Endothelial cell (in vitro differentiated cells): Measurements from ENCODE around the gene LRRC49. TPM values are rescaled to one million over a fixed set of nuclear protein-coding genes. Genes with fewer than 3 reads are reported as not detected.
"Not testable (repeated sequence)": the region's sequence is repeated elsewhere in the genome, so short reads cannot be mapped to it uniquely, and the experiment has no call there.

Experiments
- DNase-seq: peaks from one replicate; pipeline ENCODE4 v3.0.0; 2021; ENCODE audit warnings: low spot score
- H3K27ac Mint-ChIP-seq: one replicate; pipeline ENCODE4 v1.8.0; 2021; ENCODE audit warnings: mixed read lengths, inconsistent platforms; ENCODE audit not compliant: unreplicated experiment
- H3K27me3 Mint-ChIP-seq: one replicate; pipeline ENCODE4 v1.8.0; 2021; ENCODE audit warnings: mild to moderate bottlenecking, moderate library complexity, mixed read lengths, inconsistent platforms; ENCODE audit not compliant: unreplicated experiment
- H3K36me3 Mint-ChIP-seq: one replicate; pipeline ENCODE4 v1.8.0; 2021; ENCODE audit warnings: mild to moderate bottlenecking, low read depth, mixed read lengths, inconsistent platforms; ENCODE audit not compliant: unreplicated experiment
- H3K4me1 Mint-ChIP-seq: one replicate; pipeline ENCODE4 v1.8.0; 2021; ENCODE audit warnings: mild to moderate bottlenecking, mixed read lengths, inconsistent platforms; ENCODE audit not compliant: unreplicated experiment
- H3K4me3 Mint-ChIP-seq: one replicate; pipeline ENCODE4 v1.8.0; 2021; ENCODE audit warnings: mild to moderate bottlenecking, mixed read lengths, inconsistent platforms; ENCODE audit not compliant: unreplicated experiment
- H3K9me3 Mint-ChIP-seq: one replicate; pipeline ENCODE4 v1.8.0; 2021; ENCODE audit warnings: mixed read lengths, inconsistent platforms; ENCODE audit not compliant: unreplicated experiment
- total RNA-seq: library from RNA; stranded (reverse); fragmentation: NEBNext Ultra II Directional; extraction: Animal tissue kit (Norgen Biotek cat#: 25700); gene quantifications from one replicate; pipeline ENCODE4 v1.2.1, GENCODE V29; 2021; ENCODE audit not compliant: unreplicated experiment
- TF ChIP-seq, protein P1 (sequence below): fragments of 200-600 bp; sonication (generic); IDR thresholded peaks from one replicate; pipeline ENCODE4 v1.5.0; 2021; ENCODE audit warnings: antibody characterized with exemption; ENCODE audit not compliant: unreplicated experiment

The LRRC49 gene
- total RNA-seq, 1 donor from 2014 or later = 4.2 TPM

DNA sequence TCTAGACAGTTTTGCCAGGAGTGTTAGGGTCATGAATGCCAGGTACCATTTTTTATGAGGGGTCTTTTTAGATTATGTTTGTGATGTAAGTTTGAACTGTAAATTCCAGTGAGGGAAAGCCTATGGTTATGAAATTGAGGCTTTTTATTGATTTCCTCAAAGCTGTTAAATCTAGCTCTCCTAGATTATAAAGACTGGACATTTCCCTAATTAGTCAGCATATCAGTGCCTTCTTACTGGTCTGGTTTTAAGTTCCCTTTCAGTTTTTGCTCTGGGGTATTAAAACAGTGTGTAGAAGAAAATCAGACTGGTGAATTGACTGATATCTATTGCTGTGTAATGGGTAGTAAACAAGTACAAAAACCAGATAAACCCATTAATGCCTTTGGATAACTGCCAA, 39.2 kb downstream of the LRRC49 start:
- TF ChIP-seq, protein P1, sequence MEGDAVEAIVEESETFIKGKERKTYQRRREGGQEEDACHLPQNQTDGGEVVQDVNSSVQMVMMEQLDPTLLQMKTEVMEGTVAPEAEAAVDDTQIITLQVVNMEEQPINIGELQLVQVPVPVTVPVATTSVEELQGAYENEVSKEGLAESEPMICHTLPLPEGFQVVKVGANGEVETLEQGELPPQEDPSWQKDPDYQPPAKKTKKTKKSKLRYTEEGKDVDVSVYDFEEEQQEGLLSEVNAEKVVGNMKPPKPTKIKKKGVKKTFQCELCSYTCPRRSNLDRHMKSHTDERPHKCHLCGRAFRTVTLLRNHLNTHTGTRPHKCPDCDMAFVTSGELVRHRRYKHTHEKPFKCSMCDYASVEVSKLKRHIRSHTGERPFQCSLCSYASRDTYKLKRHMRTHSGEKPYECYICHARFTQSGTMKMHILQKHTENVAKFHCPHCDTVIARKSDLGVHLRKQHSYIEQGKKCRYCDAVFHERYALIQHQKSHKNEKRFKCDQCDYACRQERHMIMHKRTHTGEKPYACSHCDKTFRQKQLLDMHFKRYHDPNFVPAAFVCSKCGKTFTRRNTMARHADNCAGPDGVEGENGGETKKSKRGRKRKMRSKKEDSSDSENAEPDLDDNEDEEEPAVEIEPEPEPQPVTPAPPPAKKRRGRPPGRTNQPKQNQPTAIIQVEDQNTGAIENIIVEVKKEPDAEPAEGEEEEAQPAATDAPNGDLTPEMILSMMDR = no peak
- Mint-ChIP-seq H3K9me3 (no peaks in the 10 kb centered on the region), H3K27ac (no peak overlapping the region), H3K27me3 (peaks cover 1% of the 10 kb centered on the region), H3K4me3 (no peak overlapping the region), H3K4me1 (no peaks in the 10 kb centered on the region), H3K36me3 (no peaks in the 10 kb centered on the region)
- no peak for DNase-seq

DNA sequence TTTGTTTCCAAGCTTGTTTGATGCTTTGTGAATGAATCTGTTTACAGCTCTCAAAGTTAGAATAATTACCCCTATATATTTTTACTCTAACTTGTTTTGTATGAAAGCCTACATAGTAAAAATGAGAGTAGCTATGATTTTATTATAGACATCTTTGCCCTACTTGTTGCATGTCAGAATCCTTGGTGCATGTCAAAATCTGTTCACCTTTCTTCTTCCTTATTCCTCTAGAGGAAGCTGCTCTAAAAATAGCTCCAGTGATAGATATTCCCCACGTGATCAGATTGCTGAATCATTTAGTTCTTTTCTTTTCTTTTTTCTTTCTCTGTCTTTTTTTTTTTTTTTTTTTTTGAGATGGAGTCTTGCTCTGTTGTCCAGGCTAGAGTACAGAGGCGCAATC, 39.8 kb downstream of the LRRC49 start:
- TF ChIP-seq, protein P1 = no peak
- H3K27me3 Mint-ChIP-seq = peaks cover 1% of the 10 kb centered on the region
- H3K27ac Mint-ChIP-seq = no peak overlapping the region

DNA sequence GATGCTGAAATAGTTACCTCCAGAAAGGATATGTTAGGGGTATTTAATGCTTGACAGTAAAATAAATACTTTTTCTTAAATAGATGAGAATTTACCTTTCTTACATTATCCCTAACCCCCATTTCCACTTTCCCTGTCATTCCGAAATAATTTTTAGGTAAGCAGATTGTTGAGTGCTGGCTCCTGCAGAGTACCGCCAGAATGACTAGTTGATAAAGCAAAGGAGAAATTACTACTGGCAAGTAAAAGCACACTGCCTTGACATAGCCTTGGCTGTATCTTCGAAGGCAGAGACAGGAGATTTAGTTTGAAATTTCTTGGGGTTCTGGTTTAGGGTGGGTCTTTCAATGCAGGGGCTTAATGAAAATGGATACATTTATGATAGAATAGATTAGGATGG, 40.8 kb downstream of the LRRC49 start:
- no peaks in the 10 kb centered on the region for H3K4me1 Mint-ChIP-seq
- H3K27me3 Mint-ChIP-seq = peaks cover 1% of the 10 kb centered on the region
- no peaks in the 10 kb centered on the region for H3K36me3 Mint-ChIP-seq
- H3K4me3 Mint-ChIP-seq = no peak overlapping the region
- TF ChIP-seq, protein P1 = no peak
- H3K9me3 Mint-ChIP-seq = no peaks in the 10 kb centered on the region
- DNase-seq = no peak
- no peak overlapping the region for H3K27ac Mint-ChIP-seq

More for the DNA sequence above, 39.8 kb downstream of the LRRC49 start:
- DNase-seq = no peak
- Mint-ChIP-seq H3K4me1 (no peaks in the 10 kb centered on the region), H3K4me3 (no peak overlapping the region), H3K36me3 (no peaks in the 10 kb centered on the region), H3K9me3 (no peaks in the 10 kb centered on the region)

DNA sequence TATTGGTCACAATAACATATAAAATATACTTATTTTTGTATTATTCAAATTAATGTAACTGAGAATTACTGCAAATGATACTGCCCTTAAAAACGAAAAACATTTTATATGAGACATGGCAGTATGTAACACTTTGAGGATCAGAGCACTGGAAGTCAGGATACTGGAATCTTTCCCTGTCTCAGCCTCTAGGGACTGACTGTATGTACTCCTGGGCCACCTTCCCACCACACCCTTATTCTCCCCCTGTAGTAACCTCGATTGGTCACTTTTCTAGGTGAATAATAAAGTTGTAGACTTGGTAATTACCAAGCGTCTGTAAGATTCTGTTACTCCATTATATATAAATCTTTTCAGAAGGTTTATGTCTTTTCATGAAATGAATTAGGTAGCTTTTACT, 43.0 kb downstream of the LRRC49 start:
- Mint-ChIP-seq H3K27me3 (peaks cover 1% of the 10 kb centered on the region), H3K4me3 (no peak overlapping the region), H3K4me1 (no peaks in the 10 kb centered on the region), H3K9me3 (no peaks in the 10 kb centered on the region), H3K36me3 (no peaks in the 10 kb centered on the region), H3K27ac (no peak overlapping the region)
- TF ChIP-seq, protein P1 = no peak
- no peak for DNase-seq

DNA sequence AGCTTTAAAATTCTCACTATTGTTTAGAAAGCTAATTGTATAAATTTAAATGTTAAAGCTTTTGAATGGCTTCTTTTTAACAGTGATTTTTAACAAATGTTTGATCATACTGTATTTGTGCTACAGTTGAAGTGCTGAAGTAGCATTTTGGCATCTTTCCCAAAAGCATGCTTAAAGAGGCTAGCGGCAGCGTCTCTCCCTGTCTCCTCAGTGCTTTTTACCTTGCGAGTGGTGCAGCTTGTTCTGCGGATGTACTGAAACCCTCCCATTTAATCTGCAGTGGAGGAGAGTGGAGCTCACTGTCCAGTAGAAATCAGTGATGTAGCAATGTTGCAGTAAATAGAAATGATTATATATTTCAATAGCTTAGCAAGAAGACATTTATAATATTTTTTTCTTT, 43.7 kb downstream of the LRRC49 start:
- TF ChIP-seq, protein P1 = no peak
- no peak overlapping the region for H3K27ac Mint-ChIP-seq
- no peak for DNase-seq
- no peaks in the 10 kb centered on the region for H3K36me3 Mint-ChIP-seq
- H3K4me3 Mint-ChIP-seq = no peak overlapping the region
- no peaks in the 10 kb centered on the region for H3K9me3 Mint-ChIP-seq
- H3K27me3 Mint-ChIP-seq = peaks cover 1% of the 10 kb centered on the region
- H3K4me1 Mint-ChIP-seq = no peaks in the 10 kb centered on the region

DNA sequence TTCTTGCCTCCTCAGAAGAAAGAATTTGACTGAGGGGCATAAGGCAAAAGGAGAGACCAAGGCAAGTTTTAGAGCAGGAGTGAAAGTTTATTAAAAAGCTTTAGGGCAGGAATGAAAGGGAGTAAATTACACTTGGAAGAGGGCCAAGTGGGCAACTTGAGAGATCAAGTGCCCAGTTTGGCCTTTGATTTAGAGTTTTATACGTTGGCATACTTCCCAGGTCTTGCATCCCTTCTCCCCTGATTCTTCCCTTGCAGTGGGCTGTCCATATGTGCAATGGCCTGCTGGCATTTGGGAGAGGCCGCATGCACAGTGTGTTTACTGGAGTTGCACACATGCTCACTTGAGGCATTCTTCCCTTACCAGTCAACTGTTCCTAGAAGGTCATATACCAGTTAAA, 50.7 kb downstream of the LRRC49 start:
- DNase-seq, H3K4me3 Mint-ChIP-seq, H3K27me3 Mint-ChIP-seq, H3K36me3 Mint-ChIP-seq, H3K9me3 Mint-ChIP-seq, H3K27ac Mint-ChIP-seq: not testable (repeated sequence)
- peaks cover 14% of the 10 kb centered on the region for H3K4me1 Mint-ChIP-seq
